Astrocyte of the cerebellum (primary cell): Measurements from ENCODE around the gene EFCAB11.
"Not testable (repeated sequence)": the region's sequence is repeated elsewhere in the genome, so short reads cannot be mapped to it uniquely, and the experiment has no call there.

Source experiments
- DNase-seq: peaks from one replicate; pipeline ENCODE4 v3.0.0-alpha.2; 2011; ENCODE audit warnings: low read depth
- H3K4me3 ChIP-seq: 2 replicates; pipeline ENCODE4 v1.5.1; 2011; ENCODE audit warnings: mild to moderate bottlenecking, low read depth, low read length, moderate library complexity
- in situ Hi-C: cut with HindIII; loops from 2 replicates; pipeline ENCODE4 v1.10.0; 2017; ENCODE audit warnings: low sequenced_read_pairs
- TF ChIP-seq, protein P1 (sequence below): IDR thresholded peaks from 2 replicates; pipeline ENCODE4 v1.5.1; 2012; ENCODE audit warnings: low read length, low read depth, moderate library complexity, mild to moderate bottlenecking; ENCODE audit errors: missing control alignments

The EFCAB11 gene

DNA sequence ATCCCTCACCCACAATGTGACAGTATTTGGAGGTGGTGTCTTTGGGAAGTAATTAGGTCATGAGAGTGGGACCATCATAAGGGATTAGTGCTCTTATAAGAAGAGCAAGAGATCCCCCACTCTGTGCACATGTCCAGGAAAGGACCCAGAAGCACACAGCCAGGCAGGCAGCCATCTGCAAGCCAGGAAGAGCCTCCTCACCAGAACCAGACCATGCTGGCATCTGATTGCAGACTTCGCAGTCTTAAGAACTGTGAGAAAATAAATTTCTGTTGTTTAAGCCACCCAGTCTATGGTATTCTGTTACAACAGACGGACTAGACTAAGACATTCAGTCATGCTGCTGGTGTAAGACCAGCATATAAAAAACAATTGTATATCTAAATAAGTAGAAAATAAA is 69.8 kb downstream of the EFCAB11 start:
- in situ Hi-C loops, result no loop called here
- no peak for DNase-seq
- no peak overlapping the region for H3K4me3 ChIP-seq
- TF ChIP-seq, protein P1, sequence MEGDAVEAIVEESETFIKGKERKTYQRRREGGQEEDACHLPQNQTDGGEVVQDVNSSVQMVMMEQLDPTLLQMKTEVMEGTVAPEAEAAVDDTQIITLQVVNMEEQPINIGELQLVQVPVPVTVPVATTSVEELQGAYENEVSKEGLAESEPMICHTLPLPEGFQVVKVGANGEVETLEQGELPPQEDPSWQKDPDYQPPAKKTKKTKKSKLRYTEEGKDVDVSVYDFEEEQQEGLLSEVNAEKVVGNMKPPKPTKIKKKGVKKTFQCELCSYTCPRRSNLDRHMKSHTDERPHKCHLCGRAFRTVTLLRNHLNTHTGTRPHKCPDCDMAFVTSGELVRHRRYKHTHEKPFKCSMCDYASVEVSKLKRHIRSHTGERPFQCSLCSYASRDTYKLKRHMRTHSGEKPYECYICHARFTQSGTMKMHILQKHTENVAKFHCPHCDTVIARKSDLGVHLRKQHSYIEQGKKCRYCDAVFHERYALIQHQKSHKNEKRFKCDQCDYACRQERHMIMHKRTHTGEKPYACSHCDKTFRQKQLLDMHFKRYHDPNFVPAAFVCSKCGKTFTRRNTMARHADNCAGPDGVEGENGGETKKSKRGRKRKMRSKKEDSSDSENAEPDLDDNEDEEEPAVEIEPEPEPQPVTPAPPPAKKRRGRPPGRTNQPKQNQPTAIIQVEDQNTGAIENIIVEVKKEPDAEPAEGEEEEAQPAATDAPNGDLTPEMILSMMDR, result no peak

DNA sequence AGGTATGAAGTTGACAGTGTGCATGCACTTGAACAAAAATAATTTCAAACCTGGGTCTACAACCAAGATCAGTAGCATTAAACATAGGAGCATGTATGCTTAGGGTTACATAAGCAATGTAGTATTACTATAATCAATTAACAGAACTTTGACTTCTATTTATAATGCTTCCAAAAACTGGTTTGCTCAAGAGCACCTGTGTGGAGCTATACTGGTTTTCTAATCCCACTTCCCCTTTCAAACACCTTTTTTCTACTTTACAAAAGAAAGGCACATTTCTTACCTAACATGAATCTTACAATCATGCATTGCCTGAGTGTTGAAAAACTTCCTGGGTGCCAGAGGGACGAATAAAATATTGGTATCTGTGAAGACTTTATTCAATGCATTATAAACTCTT is 72.7 kb downstream of the EFCAB11 start:
- TF ChIP-seq, protein P1, result no peak
- in situ Hi-C loops, result no loop called here
- DNase-seq, result no peak
- no peak overlapping the region for H3K4me3 ChIP-seq

DNA sequence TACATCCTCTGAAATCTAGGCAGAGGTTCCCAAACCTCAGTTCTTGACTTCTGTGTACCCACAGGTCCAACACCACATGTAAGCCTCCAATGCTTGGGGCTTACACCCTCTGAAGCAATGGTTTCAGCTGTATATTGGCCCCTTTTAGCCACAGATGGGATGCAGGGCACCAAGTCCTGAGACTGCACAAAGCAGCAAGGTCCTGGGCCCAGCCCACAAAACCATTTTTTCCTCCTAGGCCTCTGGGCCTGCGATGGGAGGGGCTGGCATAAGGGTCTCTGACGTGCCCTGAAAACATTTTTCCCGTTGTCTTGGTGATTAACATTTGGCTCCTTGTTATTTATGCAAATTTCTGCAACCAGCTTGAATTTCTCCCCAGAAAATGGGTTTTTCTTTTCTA is 80.4 kb downstream of the EFCAB11 start:
- in situ Hi-C loops, H3K4me3 ChIP-seq, DNase-seq: not testable (repeated sequence)

DNA sequence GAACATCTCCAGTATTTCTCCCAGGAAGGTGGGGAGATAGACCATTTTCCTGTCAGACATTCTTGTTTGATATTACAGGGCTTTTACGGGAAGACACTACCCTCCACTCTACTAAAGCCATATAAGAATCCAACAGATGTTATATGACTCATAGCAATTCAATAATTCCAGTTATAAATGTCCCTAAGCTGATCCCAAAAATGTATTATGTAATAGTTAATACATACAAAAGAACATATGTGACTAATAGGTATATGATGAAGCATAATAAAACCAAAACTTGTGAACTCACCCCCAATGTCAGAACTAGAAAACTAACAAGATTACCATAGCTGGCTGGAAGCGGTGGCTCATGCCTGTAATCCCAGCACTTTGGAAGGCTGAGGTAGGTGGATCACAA is 84.2 kb downstream of the EFCAB11 start:
- no peak for DNase-seq
- TF ChIP-seq, protein P1, result no peak
- in situ Hi-C loops, result no loop called here
- H3K4me3 ChIP-seq, result no peak overlapping the region

DNA sequence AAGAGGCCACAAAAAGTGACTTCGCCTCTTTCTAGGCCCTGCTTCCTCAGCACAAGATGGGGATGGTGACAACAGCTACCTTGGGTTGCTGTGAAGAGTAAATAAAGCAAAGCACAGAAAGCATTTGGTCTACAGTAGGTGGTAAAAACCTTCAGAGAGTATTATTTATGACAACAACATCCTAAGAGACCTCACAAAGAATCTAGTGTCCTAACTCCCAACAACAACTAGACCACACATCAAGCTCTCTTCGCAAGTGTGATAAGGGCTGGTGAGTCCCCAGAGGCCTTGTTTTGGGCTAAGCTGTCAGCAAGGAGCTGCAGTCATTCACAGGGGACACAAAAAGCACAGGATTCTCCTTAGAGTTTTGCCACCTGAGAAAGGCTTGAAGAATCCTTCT is 84.9 kb downstream of the EFCAB11 start:
- no peak overlapping the region for H3K4me3 ChIP-seq
- TF ChIP-seq, protein P1, result no peak
- no peak for DNase-seq
- in situ Hi-C loops, result no loop called here

DNA sequence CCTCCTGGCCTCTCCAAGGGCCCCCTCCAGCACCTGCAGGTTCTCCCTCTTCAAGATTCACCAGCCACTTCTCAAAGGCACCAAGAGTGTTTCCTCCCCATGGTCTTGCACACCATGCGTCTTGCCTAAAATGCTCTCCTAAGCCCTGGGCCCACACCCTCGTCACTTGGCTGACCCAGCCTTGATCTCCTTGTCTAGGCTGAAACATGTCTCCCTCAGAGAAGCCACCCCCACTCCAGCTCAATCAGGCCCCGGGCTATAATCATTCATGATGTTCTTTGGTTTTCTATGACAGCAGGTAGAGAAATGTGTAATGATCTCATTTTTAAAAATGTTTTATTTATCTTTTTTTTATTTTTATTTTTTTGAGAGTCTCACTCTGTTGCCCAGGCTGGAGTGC is 88.1 kb downstream of the EFCAB11 start:
- in situ Hi-C loops, result no loop called here

DNA sequence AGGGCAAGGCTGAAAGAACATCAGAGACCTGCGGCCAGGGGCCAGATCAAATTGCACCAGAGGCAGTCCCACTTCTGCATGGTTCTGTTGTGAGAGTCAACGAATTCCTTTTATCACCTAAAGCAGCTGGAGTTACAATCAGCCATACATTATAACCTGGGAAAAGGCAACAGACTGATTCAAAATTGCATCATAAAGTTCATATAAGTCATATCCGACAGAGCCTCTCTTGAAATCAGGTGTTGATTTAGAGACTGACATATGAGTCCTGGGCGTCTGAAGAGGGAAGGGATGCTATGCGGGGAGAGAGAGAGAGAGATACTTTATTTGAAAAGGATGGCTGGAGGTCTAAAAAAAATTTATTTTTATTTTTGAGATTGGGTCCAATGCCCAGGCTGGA is 89.4 kb downstream of the EFCAB11 start:
- in situ Hi-C loops, result no loop called here
- TF ChIP-seq, protein P1, result no peak
- DNase-seq, result no peak
- H3K4me3 ChIP-seq, result no peak overlapping the region

More for the DNA sequence above, 88.1 kb downstream of the EFCAB11 start:
- DNase-seq, result no peak
- no peak overlapping the region for H3K4me3 ChIP-seq
- TF ChIP-seq, protein P1, result no peak
